GM19043 (cell line): ENCODE data around the gene SOX6.

Experiments
- ATAC-seq: cut with Tn5 transposase; IDR thresholded peaks from one replicate; pipeline ENCODE4 v1.9.1; 2021; ENCODE audit warnings: low read depth; ENCODE audit not compliant: unreplicated experiment

The SOX6 gene

GRCh38 chr11:16114431-16114830 lies 241.9 kb downstream of the SOX6 start:
- no peak for ATAC-seq

- ATAC-seq: no peak
These were observed 244.7 kb downstream of the SOX6 start for GRCh38 chr11:16111690-16112089.

- ATAC-seq: no peak
These were observed 245.5 kb downstream of the SOX6 start for GRCh38 chr11:16110886-16111285.

- ATAC-seq: no peak
These were observed 256.9 kb downstream of the SOX6 start for GRCh38 chr11:16099343-16099900.

GRCh38 chr11:16098526-16099205 lies 257.7 kb downstream of the SOX6 start:
- ATAC-seq: no peak

GRCh38 chr11:16097543-16097942 lies 258.8 kb downstream of the SOX6 start:
- no peak for ATAC-seq

- no peak for ATAC-seq
These were observed 260.0 kb downstream of the SOX6 start for GRCh38 chr11:16096336-16096735.

GRCh38 chr11:16095756-16096155 lies 260.6 kb downstream of the SOX6 start:
- ATAC-seq: no peak

GRCh38 chr11:16093889-16094653 lies 262.3 kb downstream of the SOX6 start:
- ATAC-seq: no peak

- no peak for ATAC-seq
These were observed 264.5 kb downstream of the SOX6 start for GRCh38 chr11:16091862-16092261.

GRCh38 chr11:16089481-16089880 lies 266.9 kb downstream of the SOX6 start:
- no peak for ATAC-seq

- ATAC-seq: no peak
These were observed 267.6 kb downstream of the SOX6 start for GRCh38 chr11:16088774-16089173.

- ATAC-seq: no peak
These were observed 268.5 kb downstream of the SOX6 start for GRCh38 chr11:16087886-16088285.

- no peak for ATAC-seq
These were observed 270.0 kb downstream of the SOX6 start for GRCh38 chr11:16086229-16086819.

GRCh38 chr11:16082095-16083055 lies 274.0 kb downstream of the SOX6 start:
- no peak for ATAC-seq

- ATAC-seq: no peak
These were observed 274.8 kb downstream of the SOX6 start for GRCh38 chr11:16081382-16082094.

- no peak for ATAC-seq
These were observed 275.5 kb downstream of the SOX6 start for GRCh38 chr11:16080688-16081381.

GRCh38 chr11:16078936-16079335 lies 277.4 kb downstream of the SOX6 start:
- ATAC-seq: no peak

- ATAC-seq: no peak
These were observed 285.8 kb downstream of the SOX6 start for GRCh38 chr11:16070573-16070972.
